Activated naive CD4-positive, alpha-beta T cell treated with anti-CD3 and anti-CD28 coated beads, Interleukin-2, amount 10 ng/mL, durations not matched to agents 7 days and 5 days (primary cell): ENCODE data around the gene FBXL7.

ENCODE experiments used
- CTCF ChIA-PET: fragments of 350-600 bp; sonication (Branson Sonifier 250); formaldehyde crosslinking; loops from one replicate; lab custom pipeline; 2021; ENCODE audit warnings: antibody characterized with exemption; lab: Charles Lee
- DNase-seq: peaks from one replicate; pipeline ENCODE4 v3.0.0-alpha.2; 2020
- H3K27ac Mint-ChIP-seq: one replicate; pipeline ENCODE4 v1.8.0; 2021; ENCODE audit warnings: mild to moderate bottlenecking, moderate library complexity, mixed read lengths
- H3K27me3 Mint-ChIP-seq: one replicate; pipeline ENCODE4 v1.8.0; 2021; ENCODE audit warnings: mild to moderate bottlenecking, mixed read lengths
- H3K36me3 Mint-ChIP-seq: one replicate; pipeline ENCODE4 v1.8.0; 2021; ENCODE audit warnings: mixed read lengths
- H3K4me1 Mint-ChIP-seq: one replicate; pipeline ENCODE4 v1.8.0; 2021; ENCODE audit warnings: mixed read lengths
- H3K4me3 Mint-ChIP-seq: one replicate; pipeline ENCODE4 v1.8.0; 2021; ENCODE audit warnings: mild to moderate bottlenecking, moderate library complexity, mixed read lengths
- H3K9me3 Mint-ChIP-seq: one replicate; pipeline ENCODE4 v1.8.0; 2021; ENCODE audit warnings: mixed read lengths

The FBXL7 gene

DNA sequence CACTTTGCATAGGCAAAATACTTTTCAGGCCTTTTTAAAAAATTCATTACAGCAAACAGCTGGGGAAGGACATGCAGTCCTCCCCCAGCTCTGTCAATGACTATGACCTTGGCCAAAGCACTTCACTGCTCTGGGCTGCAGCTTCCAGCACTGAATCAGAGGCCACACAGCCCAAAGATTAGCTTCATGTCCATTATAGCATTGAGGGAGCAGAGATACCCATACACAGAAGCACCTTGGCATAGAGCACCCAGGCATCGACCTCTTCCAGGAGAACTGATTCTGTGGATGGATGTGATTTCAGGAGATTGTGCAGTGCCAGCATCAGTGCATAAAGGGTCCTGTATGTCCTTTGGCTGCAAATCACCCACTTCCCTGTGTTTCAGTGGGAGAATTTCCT, 437.7 kb downstream of the FBXL7 start:
- CTCF ChIA-PET, result no interaction called here
- Mint-ChIP-seq H3K4me3 (no peak overlapping the region), H3K27ac (no peak overlapping the region), H3K36me3 (no peaks in the 10 kb centered on the region), H3K4me1 (no peaks in the 10 kb centered on the region), H3K27me3 (no peaks in the 10 kb centered on the region), H3K9me3 (peaks cover 7% of the 10 kb centered on the region)
- no peak for DNase-seq

DNA sequence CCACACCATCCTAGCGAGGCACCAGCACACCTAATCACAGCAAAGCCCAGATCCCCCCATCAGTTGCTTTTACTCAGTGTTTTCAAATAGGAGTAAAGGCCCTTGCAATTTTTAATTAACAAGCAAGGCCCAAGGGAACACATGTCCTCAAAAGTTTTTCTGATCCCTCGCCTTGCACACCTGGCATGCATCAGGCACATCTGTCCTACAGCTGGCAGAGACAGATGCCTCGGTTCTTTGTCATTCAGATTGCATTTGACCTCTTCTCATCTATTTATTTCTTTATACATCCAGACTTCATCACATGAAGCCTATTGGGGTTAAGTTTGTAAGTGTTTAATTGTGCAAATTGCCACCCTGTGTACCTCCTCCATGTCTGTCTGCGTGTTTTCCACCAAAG, 438.2 kb downstream of the FBXL7 start:
- Mint-ChIP-seq H3K36me3 (no peaks in the 10 kb centered on the region), H3K27ac (no peak overlapping the region), H3K4me3 (no peak overlapping the region), H3K9me3 (peaks cover 7% of the 10 kb centered on the region), H3K27me3 (no peaks in the 10 kb centered on the region), H3K4me1 (no peaks in the 10 kb centered on the region)
- CTCF ChIA-PET, result no interaction called here
- no peak for DNase-seq

DNA sequence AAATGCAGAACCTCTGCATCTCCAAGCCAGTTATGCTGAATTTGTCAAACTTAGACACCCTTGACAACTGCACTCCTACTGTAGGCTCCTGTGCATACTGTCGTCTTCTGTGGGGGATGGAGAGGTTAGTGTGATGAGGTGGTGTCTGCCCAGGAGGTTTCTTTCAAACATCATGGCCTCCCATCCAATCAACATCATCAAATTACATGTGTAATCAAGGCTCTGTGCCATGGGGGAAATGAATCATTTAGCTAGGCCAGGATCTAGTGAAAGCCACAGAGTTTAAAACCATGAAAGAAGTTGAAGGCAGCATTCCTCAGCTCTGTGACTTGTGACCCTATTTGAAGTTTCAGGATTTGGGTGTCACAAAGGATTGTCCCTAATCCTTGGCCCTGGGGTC, 439.0 kb downstream of the FBXL7 start:
- CTCF ChIA-PET, result no interaction called here
- Mint-ChIP-seq H3K36me3 (no peaks in the 10 kb centered on the region), H3K4me1 (no peaks in the 10 kb centered on the region), H3K9me3 (peaks cover 7% of the 10 kb centered on the region), H3K27me3 (no peaks in the 10 kb centered on the region), H3K4me3 (no peak overlapping the region), H3K27ac (no peak overlapping the region)
- no peak for DNase-seq

DNA sequence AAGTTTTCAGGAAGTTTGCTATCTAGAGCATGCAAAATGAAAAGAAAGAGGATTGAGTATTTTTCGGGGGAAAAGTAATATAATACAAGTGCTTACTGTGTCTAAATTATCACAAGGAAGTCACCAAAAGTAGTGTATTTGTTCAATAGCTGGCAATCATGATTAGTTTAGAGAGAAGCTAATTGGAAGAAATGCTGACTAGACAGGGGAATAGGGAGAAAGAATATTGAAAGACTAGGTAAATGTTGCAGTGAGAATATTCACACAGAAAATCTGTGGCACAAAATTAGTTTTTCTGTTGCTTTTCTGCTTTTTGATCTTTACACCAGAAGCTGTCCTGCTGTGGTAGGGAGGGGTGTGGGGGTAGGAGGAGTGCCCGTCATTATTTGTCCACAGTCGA, 440.9 kb downstream of the FBXL7 start:
- no peaks in the 10 kb centered on the region for H3K27me3 Mint-ChIP-seq
- no peaks in the 10 kb centered on the region for H3K4me1 Mint-ChIP-seq
- CTCF ChIA-PET, result no interaction called here
- no peaks in the 10 kb centered on the region for H3K36me3 Mint-ChIP-seq
- no peak for DNase-seq
- H3K4me3 Mint-ChIP-seq, result no peak overlapping the region
- H3K27ac Mint-ChIP-seq, result no peak overlapping the region
- peaks cover 3% of the 10 kb centered on the region for H3K9me3 Mint-ChIP-seq

DNA sequence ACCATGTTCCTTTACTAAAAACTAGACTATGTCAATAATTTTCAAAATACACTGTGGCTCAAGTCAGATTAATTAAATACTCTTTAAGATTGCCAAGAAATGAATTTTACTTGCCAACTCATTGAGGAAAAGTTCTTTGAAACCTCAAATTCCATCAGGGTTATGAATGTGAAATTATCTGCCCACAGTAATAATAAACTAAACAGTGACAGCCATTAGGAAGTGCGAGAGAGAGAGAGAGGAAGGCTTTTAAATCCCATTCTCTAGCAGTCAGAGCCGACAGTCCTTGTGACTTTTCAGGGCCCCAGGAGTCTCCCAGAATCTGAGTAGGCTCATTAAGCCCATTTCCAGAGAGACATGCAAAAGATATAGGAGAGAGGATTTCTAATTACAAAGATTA, 443.5 kb downstream of the FBXL7 start:
- H3K4me3 Mint-ChIP-seq, result no peak overlapping the region
- H3K27ac Mint-ChIP-seq, result no peak overlapping the region
- no peaks in the 10 kb centered on the region for H3K36me3 Mint-ChIP-seq
- CTCF ChIA-PET, result no interaction called here
- no peak for DNase-seq
- no peaks in the 10 kb centered on the region for H3K9me3 Mint-ChIP-seq
- no peaks in the 10 kb centered on the region for H3K27me3 Mint-ChIP-seq
- no peaks in the 10 kb centered on the region for H3K4me1 Mint-ChIP-seq

DNA sequence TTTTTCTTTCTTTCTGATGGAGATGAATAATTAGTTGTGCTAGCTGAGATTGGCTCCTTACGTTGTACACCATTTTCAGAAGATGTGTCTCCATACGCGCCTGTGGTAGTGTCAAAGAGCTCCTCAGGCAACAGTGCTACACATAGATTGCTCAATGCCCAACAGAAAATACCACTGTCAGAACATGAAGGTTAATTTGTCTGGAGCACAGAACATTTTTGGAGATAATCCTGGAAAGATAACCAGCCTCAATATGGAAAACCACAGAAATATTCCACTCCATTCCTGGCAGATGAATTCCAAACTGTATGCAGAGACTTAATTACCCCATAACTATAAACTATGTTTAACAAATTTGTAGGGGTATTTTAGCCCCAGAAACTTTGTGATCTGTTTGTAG, 446.0 kb downstream of the FBXL7 start:
- Mint-ChIP-seq H3K4me3 (no peak overlapping the region), H3K36me3 (no peaks in the 10 kb centered on the region), H3K27ac (no peak overlapping the region), H3K4me1 (no peaks in the 10 kb centered on the region), H3K9me3 (peaks cover 2% of the 10 kb centered on the region), H3K27me3 (no peaks in the 10 kb centered on the region)
- no peak for DNase-seq
- CTCF ChIA-PET, result no interaction called here

DNA sequence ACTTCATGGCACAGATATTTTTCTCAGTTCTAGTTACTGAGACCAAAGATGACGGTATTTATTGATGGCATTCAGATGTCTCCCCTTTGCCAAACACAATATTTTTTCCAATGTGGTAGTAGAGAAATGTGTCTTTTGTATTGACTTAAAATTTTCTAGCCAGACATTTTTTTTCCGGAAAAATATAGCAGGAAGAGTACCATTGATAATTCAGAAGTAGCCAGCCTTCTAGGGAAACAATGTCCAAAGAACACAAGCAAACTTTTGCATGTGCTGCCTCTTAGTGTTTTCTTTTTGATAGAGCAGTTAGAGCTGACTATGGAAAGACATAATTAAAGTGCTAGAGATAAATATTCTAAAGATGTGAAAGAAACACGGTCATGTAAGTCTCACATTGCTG, 448.2 kb downstream of the FBXL7 start:
- Mint-ChIP-seq H3K36me3 (no peaks in the 10 kb centered on the region), H3K4me1 (no peaks in the 10 kb centered on the region), H3K9me3 (peaks cover 5% of the 10 kb centered on the region), H3K27ac (no peak overlapping the region), H3K27me3 (no peaks in the 10 kb centered on the region), H3K4me3 (no peak overlapping the region)
- CTCF ChIA-PET, result no interaction called here
- no peak for DNase-seq

DNA sequence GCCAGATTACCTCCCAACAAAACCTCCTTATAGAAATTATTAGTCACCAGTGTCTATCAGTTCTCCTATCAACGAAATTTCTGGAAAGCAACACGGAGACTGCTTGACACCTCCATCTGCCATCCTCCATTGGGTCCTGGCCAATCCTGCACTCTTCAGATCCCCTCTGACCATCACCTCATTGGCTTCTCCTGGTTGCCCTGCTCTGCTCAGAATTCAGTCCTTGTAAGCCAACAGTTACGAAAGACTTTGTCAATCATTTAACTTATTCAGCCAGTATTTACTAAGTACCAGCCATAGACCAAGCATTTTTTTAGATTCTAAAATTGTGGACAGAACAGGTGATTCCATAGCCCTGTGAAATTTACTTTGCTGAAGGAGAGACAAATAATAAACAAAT, 451.1 kb downstream of the FBXL7 start:
- DNase-seq, result no peak
- Mint-ChIP-seq H3K27ac (no peak overlapping the region), H3K4me1 (no peaks in the 10 kb centered on the region), H3K4me3 (no peak overlapping the region), H3K36me3 (no peaks in the 10 kb centered on the region), H3K27me3 (no peaks in the 10 kb centered on the region), H3K9me3 (peaks cover 8% of the 10 kb centered on the region)
- CTCF ChIA-PET, result no interaction called here

DNA sequence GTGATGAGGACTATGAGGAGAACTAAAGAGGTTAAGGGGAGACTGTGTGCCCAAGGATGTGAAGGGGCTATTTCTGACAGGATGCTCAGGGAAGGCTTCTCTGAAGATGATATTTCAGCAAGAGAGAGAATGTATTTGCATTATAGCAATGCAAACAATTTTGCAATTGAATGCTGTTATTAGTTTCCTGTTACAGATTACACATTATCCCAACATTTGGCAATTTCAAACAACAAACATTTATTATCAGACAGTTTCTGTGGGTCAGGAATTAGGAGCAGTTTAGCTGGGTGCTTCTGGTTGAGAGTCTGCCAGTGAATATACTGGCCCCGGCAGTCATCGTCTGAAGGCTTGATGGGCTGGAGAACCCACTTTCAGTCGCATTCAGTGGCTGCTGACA, 451.6 kb downstream of the FBXL7 start:
- Mint-ChIP-seq H3K27me3 (no peaks in the 10 kb centered on the region), H3K4me3 (no peak overlapping the region), H3K27ac (no peak overlapping the region), H3K4me1 (no peaks in the 10 kb centered on the region), H3K9me3 (peaks cover 8% of the 10 kb centered on the region), H3K36me3 (no peaks in the 10 kb centered on the region)
- CTCF ChIA-PET, result no interaction called here
- DNase-seq, result no peak

DNA sequence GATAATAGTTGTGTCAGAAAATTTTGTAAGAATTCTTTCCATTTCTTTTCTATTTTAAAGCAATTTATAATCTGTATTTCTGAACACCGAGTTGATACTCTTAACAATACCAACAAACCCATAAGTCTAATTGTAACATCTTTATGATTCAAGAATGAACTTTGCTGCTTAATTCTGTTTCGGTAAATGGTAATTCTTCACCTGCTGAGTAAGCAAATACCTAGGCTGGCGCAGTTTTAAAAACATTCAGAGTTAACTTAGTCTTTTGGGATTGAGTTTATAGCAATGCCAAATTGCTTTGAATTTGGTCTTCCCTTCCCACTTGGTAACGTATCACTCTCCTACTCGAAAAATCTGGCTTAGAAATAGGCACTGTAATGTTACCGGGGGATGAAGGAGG, 456.6 kb downstream of the FBXL7 start:
- CTCF ChIA-PET, result no interaction called here
- Mint-ChIP-seq H3K27ac (no peak overlapping the region), H3K36me3 (no peaks in the 10 kb centered on the region), H3K27me3 (no peaks in the 10 kb centered on the region), H3K4me1 (no peaks in the 10 kb centered on the region), H3K9me3 (peaks cover 7% of the 10 kb centered on the region), H3K4me3 (no peak overlapping the region)
- DNase-seq, result no peak

DNA sequence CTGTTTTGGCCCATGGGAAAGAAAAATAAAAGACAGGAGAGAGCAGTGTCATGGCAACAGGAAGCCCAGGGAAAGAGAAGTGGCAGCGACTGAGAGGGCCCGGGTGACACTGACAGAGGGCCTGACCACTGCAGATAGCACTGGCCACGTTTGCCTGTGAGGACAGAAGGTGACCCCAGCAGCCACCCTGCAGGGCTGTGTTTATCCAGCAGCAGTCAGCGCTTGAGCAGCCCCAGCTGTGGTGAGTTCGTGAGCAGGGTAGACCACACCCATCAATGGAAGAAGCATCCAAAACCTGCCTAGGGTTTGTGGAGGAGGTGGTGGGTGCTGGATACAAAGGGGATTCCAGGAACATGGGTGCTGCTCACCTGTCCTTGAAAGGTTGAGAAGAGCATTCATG, 457.1 kb downstream of the FBXL7 start:
- DNase-seq, result no peak
- CTCF ChIA-PET, result no interaction called here
- Mint-ChIP-seq H3K27ac (no peak overlapping the region), H3K9me3 (peaks cover 7% of the 10 kb centered on the region), H3K36me3 (no peaks in the 10 kb centered on the region), H3K27me3 (no peaks in the 10 kb centered on the region), H3K4me1 (no peaks in the 10 kb centered on the region), H3K4me3 (no peak overlapping the region)

DNA sequence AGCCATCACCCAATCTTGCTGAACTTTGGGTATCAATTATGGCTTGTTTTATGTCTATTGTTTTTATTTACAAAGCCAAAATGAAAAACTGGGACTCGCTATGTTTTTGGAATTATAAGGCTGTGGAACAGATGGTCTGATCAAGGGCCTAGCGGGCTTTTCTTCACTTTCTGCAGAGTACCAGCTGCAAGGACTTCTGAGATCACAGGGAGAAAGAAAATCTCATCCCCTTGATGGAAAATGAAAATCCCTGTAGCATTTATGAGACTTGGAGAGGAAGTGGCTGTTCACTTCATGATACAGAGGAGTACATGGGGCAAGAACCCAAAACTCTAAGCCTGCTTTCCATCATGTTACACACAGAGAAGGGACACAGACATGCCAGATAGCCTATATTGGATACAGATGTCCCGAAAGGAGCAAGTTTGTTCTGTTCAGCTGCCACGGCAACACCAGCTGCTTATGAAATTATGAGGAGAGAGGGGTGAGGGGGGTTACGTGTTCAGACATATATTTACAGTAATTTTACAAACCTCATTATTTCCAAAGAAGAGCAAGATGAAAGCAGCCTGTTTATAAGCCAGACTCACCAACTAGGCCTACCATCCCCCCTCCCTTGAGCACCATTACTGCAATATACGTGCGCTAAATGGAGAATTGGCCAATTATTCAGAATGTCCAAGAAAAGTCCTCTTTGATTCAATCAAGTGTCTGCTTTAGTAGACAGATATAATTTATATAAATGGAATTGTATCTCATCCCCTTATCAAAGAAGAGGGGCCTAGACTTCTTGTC, 459.6 kb downstream of the FBXL7 start:
- H3K4me1 Mint-ChIP-seq, result no peaks in the 10 kb centered on the region
- H3K36me3 Mint-ChIP-seq, result no peaks in the 10 kb centered on the region
- CTCF ChIA-PET, result no interaction called here
- DNase-seq, result no peak
- H3K9me3 Mint-ChIP-seq, result peaks cover 4% of the 10 kb centered on the region
- no peak overlapping the region for H3K4me3 Mint-ChIP-seq
- H3K27me3 Mint-ChIP-seq, result no peaks in the 10 kb centered on the region
- H3K27ac Mint-ChIP-seq, result no peak overlapping the region

DNA sequence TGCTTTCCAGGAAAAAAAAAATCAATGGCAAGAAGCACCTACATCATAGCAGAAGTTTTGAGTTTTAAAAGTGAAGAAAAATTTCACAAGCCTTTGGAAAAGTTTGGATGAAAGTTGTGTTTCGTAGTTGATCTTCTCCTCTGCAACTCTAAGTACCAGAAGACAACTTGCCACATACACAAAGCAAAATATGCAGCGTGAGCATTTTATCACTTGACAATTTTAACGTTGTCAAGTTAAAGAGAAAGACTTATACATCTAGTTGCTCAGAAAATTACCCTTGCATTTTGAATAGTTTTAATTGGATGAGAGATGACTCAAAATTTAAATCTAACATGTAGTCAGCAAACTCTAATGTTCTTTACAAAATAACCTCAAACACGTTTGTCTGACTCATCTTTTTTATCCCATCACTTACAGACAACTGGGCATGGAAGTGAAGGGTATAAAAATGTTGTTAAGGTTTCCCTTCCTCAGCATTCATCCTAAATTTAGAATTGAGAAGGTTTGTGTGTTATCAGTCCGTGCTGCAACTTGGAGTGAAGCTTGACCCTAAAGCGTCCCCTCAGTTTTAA, 466.2 kb downstream of the FBXL7 start:
- H3K27ac Mint-ChIP-seq, result no peak overlapping the region

DNA sequence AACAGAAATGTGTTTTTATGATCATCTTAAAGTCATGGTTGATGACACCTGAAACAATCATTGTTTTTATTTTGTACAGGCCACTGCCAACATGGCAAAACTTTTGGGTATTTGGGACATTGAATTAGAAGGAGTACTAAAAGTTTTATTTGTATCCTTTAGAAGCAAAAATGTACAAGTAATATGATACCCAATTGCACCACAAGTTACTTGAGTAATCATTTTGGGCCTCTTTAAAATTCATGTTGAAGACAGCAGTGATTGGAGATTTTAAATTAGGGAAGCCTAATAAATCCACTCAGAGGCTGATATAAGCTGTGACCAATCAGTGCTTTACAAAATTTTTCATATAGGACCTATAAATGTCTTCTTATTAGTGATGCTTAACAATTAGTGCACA, 466.7 kb downstream of the FBXL7 start:
- no peaks in the 10 kb centered on the region for H3K36me3 Mint-ChIP-seq
- no peaks in the 10 kb centered on the region for H3K4me1 Mint-ChIP-seq
- H3K27ac Mint-ChIP-seq, result no peak overlapping the region
- CTCF ChIA-PET, result no interaction called here
- no peaks in the 10 kb centered on the region for H3K27me3 Mint-ChIP-seq
- DNase-seq, result no peak
- no peaks in the 10 kb centered on the region for H3K9me3 Mint-ChIP-seq
- no peak overlapping the region for H3K4me3 Mint-ChIP-seq

More for the DNA sequence above, 466.2 kb downstream of the FBXL7 start:
- CTCF ChIA-PET, result no interaction called here
- no peak overlapping the region for H3K4me3 Mint-ChIP-seq
- no peak for DNase-seq
- H3K27me3 Mint-ChIP-seq, result no peaks in the 10 kb centered on the region
- H3K9me3 Mint-ChIP-seq, result no peaks in the 10 kb centered on the region
- H3K36me3 Mint-ChIP-seq, result no peaks in the 10 kb centered on the region
- H3K4me1 Mint-ChIP-seq, result no peaks in the 10 kb centered on the region

DNA sequence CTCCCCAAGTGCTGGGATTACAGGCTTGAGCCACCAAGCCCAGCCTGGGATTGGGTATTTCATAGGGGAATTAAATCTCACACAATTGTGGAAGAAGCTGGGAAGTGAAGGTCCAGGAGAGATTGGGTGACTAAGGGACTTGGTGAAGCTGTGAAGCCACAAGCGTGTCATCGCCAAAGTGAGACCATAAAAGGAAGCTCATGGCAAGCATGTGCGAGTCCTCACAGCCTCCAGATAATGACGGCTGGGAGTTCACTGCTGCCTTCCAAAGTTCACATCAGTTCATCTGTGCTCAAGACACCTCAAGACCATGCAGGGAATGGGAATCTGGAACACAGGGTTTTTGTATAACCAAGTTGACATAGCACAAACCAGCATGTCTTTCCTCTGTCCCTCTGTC, 469.0 kb downstream of the FBXL7 start:
- Mint-ChIP-seq H3K27me3 (no peaks in the 10 kb centered on the region), H3K4me3 (no peak overlapping the region), H3K4me1 (no peaks in the 10 kb centered on the region), H3K27ac (no peak overlapping the region), H3K36me3 (no peaks in the 10 kb centered on the region), H3K9me3 (peaks cover 3% of the 10 kb centered on the region)
- no peak for DNase-seq
- CTCF ChIA-PET, result interaction anchor here (0.7 kb wide), 1 partner anchor 1414 kb away, joined by 3 read pairs; no protein-coding TSS in a partner anchor
